ENCODE data around the gene ABCG1.

GRCh38 chr21:42247716-42248115 is 28.8 kb downstream of the ABCG1 start:
- TF ChIP-seq GATA2 (IDR thresholded peaks at IDR 0.05; ENCODE audit: low read depth, low read length): no peak
- TF ChIP-seq GATA3 (IDR thresholded peaks at IDR 0.05; ENCODE audit: low read depth, low read length): no peak
